ENCODE measurements around the gene CUL3. TPM values are rescaled to one million over a fixed set of nuclear protein-coding genes. Genes with fewer than 3 reads are reported as not detected.

CUL3 gene
- total RNA-seq, 2 experiments from 2014 or later, result 83.5 to 87.0 TPM

GRCh38 chr2:224442071-224442967 lies 142.8 kb downstream of the CUL3 start:
- peak; percentile 11 for DNase-seq
- H3K27ac Mint-ChIP-seq, result peak overlapping the region; percentile 45
- peaks cover 3% of the 10 kb centered on the region for H3K4me1 Mint-ChIP-seq
- no peaks in the 10 kb centered on the region for H3K9me3 Mint-ChIP-seq
- no peaks in the 10 kb centered on the region for H3K36me3 Mint-ChIP-seq
- peaks cover 48% of the 10 kb centered on the region for H3K27me3 Mint-ChIP-seq
- peak overlapping the region; percentile 71 for H3K4me3 Mint-ChIP-seq

GRCh38 chr2:224440988-224441387 lies 144.2 kb downstream of the CUL3 start:
- Mint-ChIP-seq H3K36me3 (no peaks in the 10 kb centered on the region), H3K4me3 (no peak overlapping the region), H3K27me3 (peaks cover 48% of the 10 kb centered on the region), H3K27ac (no peak overlapping the region), H3K4me1 (peaks cover 3% of the 10 kb centered on the region), H3K9me3 (no peaks in the 10 kb centered on the region)
- no peak for DNase-seq

GRCh38 chr2:224438726-224439125 lies 146.4 kb downstream of the CUL3 start:
- H3K27ac Mint-ChIP-seq, result no peak overlapping the region
- peaks cover 3% of the 10 kb centered on the region for H3K4me1 Mint-ChIP-seq
- H3K27me3 Mint-ChIP-seq, result peaks cover 39% of the 10 kb centered on the region
- DNase-seq, result no peak
- no peaks in the 10 kb centered on the region for H3K9me3 Mint-ChIP-seq
- no peaks in the 10 kb centered on the region for H3K36me3 Mint-ChIP-seq
- no peak overlapping the region for H3K4me3 Mint-ChIP-seq

- Mint-ChIP-seq H3K36me3 (no peaks in the 10 kb centered on the region), H3K27me3 (peaks cover 25% of the 10 kb centered on the region), H3K4me1 (peaks cover 2% of the 10 kb centered on the region), H3K4me3 (no peak overlapping the region), H3K27ac (no peak overlapping the region), H3K9me3 (no peaks in the 10 kb centered on the region)
- DNase-seq, result no peak
Observed at GRCh38 chr2:224436634-224437033, 148.5 kb downstream of the CUL3 start.

GRCh38 chr2:224434618-224435017 lies 150.5 kb downstream of the CUL3 start:
- H3K4me3 Mint-ChIP-seq, result no peak overlapping the region
- no peak overlapping the region for H3K27ac Mint-ChIP-seq
- peaks cover 7% of the 10 kb centered on the region for H3K27me3 Mint-ChIP-seq
- no peaks in the 10 kb centered on the region for H3K9me3 Mint-ChIP-seq
- no peaks in the 10 kb centered on the region for H3K36me3 Mint-ChIP-seq
- DNase-seq, result no peak
- peaks cover 2% of the 10 kb centered on the region for H3K4me1 Mint-ChIP-seq

- H3K4me3 Mint-ChIP-seq, result no peak overlapping the region
- H3K27me3 Mint-ChIP-seq, result peaks cover under 1% of the 10 kb centered on the region
- no peaks in the 10 kb centered on the region for H3K9me3 Mint-ChIP-seq
- H3K36me3 Mint-ChIP-seq, result no peaks in the 10 kb centered on the region
- no peak overlapping the region for H3K27ac Mint-ChIP-seq
- peaks cover 2% of the 10 kb centered on the region for H3K4me1 Mint-ChIP-seq
- no peak for DNase-seq
Observed at GRCh38 chr2:224433442-224433841, 151.7 kb downstream of the CUL3 start.

- H3K27me3 Mint-ChIP-seq, result no peaks in the 10 kb centered on the region
- no peak overlapping the region for H3K4me3 Mint-ChIP-seq
- H3K27ac Mint-ChIP-seq, result no peak overlapping the region
- DNase-seq, result no peak
- H3K4me1 Mint-ChIP-seq, result peaks cover 2% of the 10 kb centered on the region
- no peaks in the 10 kb centered on the region for H3K9me3 Mint-ChIP-seq
- H3K36me3 Mint-ChIP-seq, result no peaks in the 10 kb centered on the region
Observed at GRCh38 chr2:224432003-224432579, 153.1 kb downstream of the CUL3 start.

- peaks cover 6% of the 10 kb centered on the region for H3K9me3 Mint-ChIP-seq
- no peak overlapping the region for H3K27ac Mint-ChIP-seq
- H3K4me1 Mint-ChIP-seq, result peaks cover 2% of the 10 kb centered on the region
- no peak overlapping the region for H3K4me3 Mint-ChIP-seq
- no peaks in the 10 kb centered on the region for H3K36me3 Mint-ChIP-seq
- DNase-seq, result no peak
- no peaks in the 10 kb centered on the region for H3K27me3 Mint-ChIP-seq
Observed at GRCh38 chr2:224429441-224429810, 155.7 kb downstream of the CUL3 start.

GRCh38 chr2:224428787-224429440 lies 156.2 kb downstream of the CUL3 start:
- Mint-ChIP-seq H3K9me3 (peaks cover 8% of the 10 kb centered on the region), H3K36me3 (no peaks in the 10 kb centered on the region), H3K4me1 (peaks cover 2% of the 10 kb centered on the region), H3K27me3 (no peaks in the 10 kb centered on the region), H3K27ac (no peak overlapping the region), H3K4me3 (no peak overlapping the region)
- DNase-seq, result no peak

GRCh38 chr2:224427471-224427870 lies 157.7 kb downstream of the CUL3 start:
- Mint-ChIP-seq H3K4me1 (peaks cover 2% of the 10 kb centered on the region), H3K36me3 (no peaks in the 10 kb centered on the region), H3K27me3 (no peaks in the 10 kb centered on the region), H3K4me3 (no peak overlapping the region), H3K27ac (no peak overlapping the region), H3K9me3 (peaks cover 10% of the 10 kb centered on the region)
- no peak for DNase-seq

GRCh38 chr2:224426656-224427055 lies 158.5 kb downstream of the CUL3 start:
- Mint-ChIP-seq H3K4me1 (no peaks in the 10 kb centered on the region), H3K27ac (no peak overlapping the region), H3K36me3 (no peaks in the 10 kb centered on the region), H3K9me3 (peaks cover 11% of the 10 kb centered on the region), H3K4me3 (no peak overlapping the region), H3K27me3 (no peaks in the 10 kb centered on the region)
- DNase-seq, result no peak

GRCh38 chr2:224421065-224421464 lies 164.1 kb downstream of the CUL3 start:
- Mint-ChIP-seq H3K9me3 (peaks cover 11% of the 10 kb centered on the region), H3K27me3 (no peaks in the 10 kb centered on the region), H3K27ac (no peak overlapping the region), H3K4me1 (no peaks in the 10 kb centered on the region), H3K36me3 (no peaks in the 10 kb centered on the region), H3K4me3 (no peak overlapping the region)
- no peak for DNase-seq

Other genes with a start within 250 kb of the CUL3 start
- gene FAM124B, start 183.3 kb downstream of the CUL3 start, total RNA-seq, result under 1 TPM; 0.46 to 0.52 TPM
- gene CCDC195, start 131.0 kb upstream of the CUL3 start, total RNA-seq, result not detected

Data from activated naive CD8-positive, alpha-beta T cell treated with anti-CD3 and anti-CD28 coated beads for 36 hours (primary cell).